PC-3 (cell line): ENCODE data around the gene SPG7. TPM values are rescaled to one million over a fixed set of nuclear protein-coding genes. Genes with fewer than 3 reads are reported as not detected.

ENCODE experiments used
- ATAC-seq: fragments of 200-7000 bp; cut with Tn5 transposase; 2 replicates; pipeline ENCODE4 v1.9.1; 2020; ENCODE audit warnings: mild to moderate bottlenecking, moderate library complexity
- BruUV-seq: library from RNA; stranded (reverse); fragments of 400-500 nt; replicated peaks from 2 replicates; lab custom pipeline; 2021; lab: Mats Ljungman, UMichigan
- CTCF ChIA-PET: fragments of 300-600 bp; sonication (Branson Sonifier 250); formaldehyde crosslinking; loops from one replicate; lab custom pipeline; 2022; ENCODE audit warnings: antibody characterized with exemption; lab: Charles Lee
- POLR2A ChIA-PET: fragments of 300-600 bp; sonication (Branson Sonifier 250); formaldehyde crosslinking; loops from one replicate; lab custom pipeline; 2022; ENCODE audit warnings: antibody characterized with exemption; ENCODE audit not compliant: unreplicated experiment; lab: Charles Lee
- DNase-seq: peaks from one replicate; pipeline ENCODE4 v3.0.0-alpha.2; 2015
- H2AFZ ChIP-seq: fragments of 300-600 bp; sonication (generic); 2 replicates; pipeline ENCODE4 v1.6.0; 2016; ENCODE audit warnings: antibody characterized with exemption, low read length
- H3F3A ChIP-seq: fragments of 300-600 bp; sonication (generic); one replicate; pipeline ENCODE4 v1.6.0; 2017; ENCODE audit warnings: antibody characterized with exemption, low read length, control low read depth, mild to moderate bottlenecking; ENCODE audit not compliant: unreplicated experiment
- H3K27ac ChIP-seq: fragments of 300-600 bp; sonication (generic); 2 replicates; pipeline ENCODE4 v1.5.1; 2016; ENCODE audit warnings: mild to moderate bottlenecking, low read length
- H3K27me3 ChIP-seq: fragments of 300-600 bp; sonication (generic); 2 replicates; pipeline ENCODE4 v1.6.1; 2016; ENCODE audit warnings: low read length, mixed read lengths
- H3K36me3 ChIP-seq: fragments of 300-600 bp; sonication (generic); 2 replicates; pipeline ENCODE4 v1.6.1; 2016; ENCODE audit warnings: low read depth, mixed run types, low read length, mixed read lengths
- H3K4me1 ChIP-seq: fragments of 300-600 bp; sonication (generic); 2 replicates; pipeline ENCODE4 v1.5.1; 2016; ENCODE audit warnings: low read length; ENCODE audit not compliant: insufficient read depth
- H3K4me2 ChIP-seq: fragments of 300-600 bp; sonication (generic); 2 replicates; pipeline ENCODE4 v1.6.0; 2016; ENCODE audit warnings: low read length
- H3K4me3 ChIP-seq: fragments of 300-600 bp; sonication (generic); 2 replicates; pipeline ENCODE4 v1.5.1; 2016; ENCODE audit warnings: mild to moderate bottlenecking, low read length, mixed read lengths
- H3K79me2 ChIP-seq: fragments of 300-600 bp; sonication (generic); 2 replicates; pipeline ENCODE4 v1.6.1; 2017; ENCODE audit warnings: low read length, mixed read lengths
- H3K9ac ChIP-seq: fragments of 300-600 bp; sonication (generic); 2 replicates; pipeline ENCODE4 v1.6.0; 2016; ENCODE audit warnings: mild to moderate bottlenecking, low read length
- H3K9me2 ChIP-seq: fragments of 300-600 bp; sonication (generic); replicated peaks from 2 replicates; pipeline ENCODE4 v1.6.1; 2016; ENCODE audit warnings: mixed run types, low read length, mixed read lengths
- H3K9me3 ChIP-seq: fragments of 300-600 bp; sonication (generic); 2 replicates; pipeline ENCODE4 v1.6.1; 2016; ENCODE audit warnings: low read length, mixed read lengths
- H4K20me1 ChIP-seq: fragments of 300-600 bp; sonication (generic); 2 replicates; pipeline ENCODE4 v1.6.1; 2016; ENCODE audit warnings: low read length, mixed read lengths
- CTCF ChIP-seq: fragments of 300-600 bp; sonication (generic); conservative IDR thresholded peaks from 2 replicates; pipeline ENCODE4 v1.5.1; 2017; ENCODE audit warnings: antibody characterized with exemption, low read depth, mild to moderate bottlenecking, low read length
- EZH2 ChIP-seq: fragments of 300-600 bp; sonication (generic); IDR thresholded peaks from one replicate; pipeline ENCODE4 v1.6.1; 2017; ENCODE audit warnings: antibody characterized with exemption, mild to moderate bottlenecking, low read length; ENCODE audit not compliant: unreplicated experiment
- EZH2phosphoT487 ChIP-seq: fragments of 300-600 bp; sonication (generic); IDR thresholded peaks from 2 replicates; pipeline ENCODE4 v1.6.1; 2018; ENCODE audit warnings: mild to moderate bottlenecking, antibody characterized with exemption, low read length, borderline replicate concordance
- intact Hi-C: fragments of 100-400 bp; cut with micrococcal nuclease; formaldehyde crosslinking; loops from 2 replicates; pipeline ENCODE4 v1.9.0; 2023
- total RNA-seq: library from RNA; depleted of rRNA; stranded (reverse); fragments of >200 nt; gene quantifications from 2 replicates; pipeline ENCODE4 v1.2.3, GENCODE V29; 2014

Gene SPG7
- total RNA-seq, 1 experiment from 2014 or later, result 106 TPM

- ChIA-PET CTCF (no interaction called here), POLR2A (interaction anchor here (0.6 to 0.7 kb wide), 2 partner anchors 66 to 111 kb away, joined by 3 to 7 read pairs; partner anchors contain the start of gene CDK10)
- peak within 1 kb of the TSS; percentile 76 for H3K9ac ChIP-seq
- H3K9me2 ChIP-seq, result no peaks in the 10 kb centered on the region
- peak within 1 kb of the TSS; percentile 72 for H3K4me3 ChIP-seq
- peak within 1 kb of the TSS; percentile 84 for H2AFZ ChIP-seq
- H3K27ac ChIP-seq, result no peak within 1 kb of the TSS
- peaks cover 3% of the 10 kb centered on the region; the same call in 1 of the 2 replicates for H3K36me3 ChIP-seq
- no TSS peak for BruUV-seq
- ATAC-seq (peak; percentile 52), DNase-seq (no peak)
- H3F3A ChIP-seq, result no peaks in the 10 kb centered on the region
- peak within 1 kb of the TSS; percentile 92 for H3K4me2 ChIP-seq
- H3K9me3 ChIP-seq, result no peaks in the 10 kb centered on the region
- no peaks in the 10 kb centered on the region for H4K20me1 ChIP-seq
- peaks cover 6% of the 10 kb centered on the region; the same call in 1 of the 2 replicates for H3K4me1 ChIP-seq
- TF ChIP-seq EZH2 (no peak), CTCF (no peak), EZH2phosphoT487 (no peak)
- intact Hi-C loops, result no loop called here
- H3K79me2 ChIP-seq, result peaks cover 17% of the 10 kb centered on the region
- H3K27me3 ChIP-seq, result no peaks in the 10 kb centered on the region
These were observed 67.3 kb downstream of the SPG7 start, which contains the start of gene CPNE7 for GRCh38 chr16:89575247-89576152. Gene CPNE7, plus strand, starts transcription at chr16:89575758. Its CDS starts 140 bp downstream, at chr16:89575898.

GRCh38 chr16:89576153-89577054, 68.2 kb downstream of the SPG7 start:
- Histone ChIP-seq H3K4me1 (peaks cover 11% of the 10 kb centered on the region), H3F3A (peaks cover 6% of the 10 kb centered on the region), H3K36me3 (peaks cover 6% of the 10 kb centered on the region), H3K9ac (peak overlapping the region; percentile 76), H3K4me2 (peak overlapping the region; percentile 82), H3K9me2 (no peaks in the 10 kb centered on the region), H3K27ac (no peak overlapping the region), H3K9me3 (no peaks in the 10 kb centered on the region), H3K4me3 (peak overlapping the region; percentile 72), H2AFZ (0 out of 2 replicates have a peak overlapping the region, but pooled peaks have one; percentile 34), H3K27me3 (no peaks in the 10 kb centered on the region), H4K20me1 (no peaks in the 10 kb centered on the region), H3K79me2 (peaks cover 17% of the 10 kb centered on the region)
- BruUV-seq, result no TSS peak
- TF ChIP-seq EZH2 (no peak), EZH2phosphoT487 (no peak)
- ATAC-seq, result no peak
- ChIA-PET CTCF (no interaction called here), POLR2A (interaction anchor here (0.6 kb wide), 1 partner anchor 110 kb away, joined by 3 read pairs; the partner anchor contains the start of gene CDK10)
- intact Hi-C loops, result no loop called here
- DNase-seq, result no peak
